HG03175 (cell line): ENCODE data around the gene NOP14.
"Not testable (repeated sequence)": the region's sequence is repeated elsewhere in the genome, so short reads cannot be mapped to it uniquely, and the experiment has no call there.

Source experiments
- ATAC-seq: cut with Tn5 transposase; IDR thresholded peaks from one replicate; pipeline ENCODE4 v1.9.1; 2021; ENCODE audit warnings: mild to moderate bottlenecking, moderate library complexity; ENCODE audit not compliant: unreplicated experiment

Gene NOP14

GRCh38 chr4:2962614-2963174 is 512 bp downstream of the NOP14 start:
- ATAC-seq = peak; percentile 27

- no peak for ATAC-seq
These were observed 1.3 kb downstream of the NOP14 start for GRCh38 chr4:2961811-2962441.

GRCh38 chr4:2961421-2961810 is 1.8 kb downstream of the NOP14 start:
- no peak for ATAC-seq

- ATAC-seq = not testable (repeated sequence)
These were observed 2.8 kb downstream of the NOP14 start for GRCh38 chr4:2960450-2960849.

- ATAC-seq = no peak
These were observed 4.8 kb downstream of the NOP14 start for GRCh38 chr4:2958446-2958845.

- not testable (repeated sequence) for ATAC-seq
These were observed 7.8 kb downstream of the NOP14 start for GRCh38 chr4:2955186-2956044.

- peak; percentile 45 for ATAC-seq
These were observed 8.6 kb downstream of the NOP14 start for GRCh38 chr4:2954358-2955185.

- ATAC-seq = no peak
These were observed 9.7 kb downstream of the NOP14 start for GRCh38 chr4:2953496-2953895.

- ATAC-seq = no peak
These were observed 12.8 kb downstream of the NOP14 start for GRCh38 chr4:2950221-2950989.

GRCh38 chr4:2949782-2950125 is 13.5 kb downstream of the NOP14 start:
- no peak for ATAC-seq

- no peak for ATAC-seq
These were observed 14.1 kb downstream of the NOP14 start for GRCh38 chr4:2948895-2949781.

- no peak for ATAC-seq
These were observed 15.3 kb downstream of the NOP14 start for GRCh38 chr4:2947926-2948325.

- ATAC-seq = no peak
These were observed 16.2 kb downstream of the NOP14 start for GRCh38 chr4:2946812-2947600.

- not testable (repeated sequence) for ATAC-seq
These were observed 17.3 kb downstream of the NOP14 start for GRCh38 chr4:2945619-2946604.

- no peak for ATAC-seq
These were observed 18.4 kb downstream of the NOP14 start for GRCh38 chr4:2944586-2945526.

- ATAC-seq = no peak
These were observed 19.1 kb downstream of the NOP14 start for GRCh38 chr4:2944091-2944482.
